GM19395 (cell line): ENCODE data around the gene HDDC3.

Experiments used
- ATAC-seq: cut with Tn5 transposase; IDR thresholded peaks from one replicate; pipeline ENCODE4 v1.9.1; 2021; ENCODE audit warnings: mild to moderate bottlenecking, moderate library complexity; ENCODE audit not compliant: unreplicated experiment

HDDC3 gene

DNA sequence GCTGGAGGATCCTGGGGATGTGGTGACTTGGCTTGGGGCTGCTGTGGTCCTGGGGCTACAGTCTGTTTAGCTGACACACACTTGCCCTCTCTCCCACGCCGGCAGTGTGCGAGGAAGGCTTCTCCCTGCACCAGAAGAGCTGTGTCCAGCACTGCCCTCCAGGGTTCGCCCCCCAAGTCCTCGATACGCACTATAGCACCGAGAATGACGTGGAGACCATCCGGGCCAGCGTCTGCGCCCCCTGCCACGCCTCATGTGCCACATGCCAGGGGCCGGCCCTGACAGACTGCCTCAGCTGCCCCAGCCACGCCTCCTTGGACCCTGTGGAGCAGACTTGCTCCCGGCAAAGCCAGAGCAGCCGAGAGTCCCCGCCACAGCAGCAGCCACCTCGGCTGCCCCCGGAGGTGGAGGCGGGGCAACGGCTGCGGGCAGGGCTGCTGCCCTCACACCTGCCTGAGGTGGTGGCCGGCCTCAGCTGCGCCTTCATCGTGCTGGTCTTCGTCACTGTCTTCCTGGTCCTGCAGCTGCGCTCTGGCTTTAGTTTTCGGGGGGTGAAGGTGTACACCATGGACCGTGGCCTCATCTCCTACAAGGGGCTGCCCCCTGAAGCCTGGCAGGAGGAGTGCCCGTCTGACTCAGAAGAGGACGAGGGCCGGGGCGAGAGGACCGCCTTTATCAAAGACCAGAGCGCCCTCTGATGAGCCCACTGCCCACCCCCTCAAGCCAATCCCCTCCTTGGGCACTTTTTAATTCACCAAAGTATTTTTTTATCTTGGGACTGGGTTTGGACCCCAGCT, 51.0 kb downstream of the HDDC3 start:
- no peak for ATAC-seq

DNA sequence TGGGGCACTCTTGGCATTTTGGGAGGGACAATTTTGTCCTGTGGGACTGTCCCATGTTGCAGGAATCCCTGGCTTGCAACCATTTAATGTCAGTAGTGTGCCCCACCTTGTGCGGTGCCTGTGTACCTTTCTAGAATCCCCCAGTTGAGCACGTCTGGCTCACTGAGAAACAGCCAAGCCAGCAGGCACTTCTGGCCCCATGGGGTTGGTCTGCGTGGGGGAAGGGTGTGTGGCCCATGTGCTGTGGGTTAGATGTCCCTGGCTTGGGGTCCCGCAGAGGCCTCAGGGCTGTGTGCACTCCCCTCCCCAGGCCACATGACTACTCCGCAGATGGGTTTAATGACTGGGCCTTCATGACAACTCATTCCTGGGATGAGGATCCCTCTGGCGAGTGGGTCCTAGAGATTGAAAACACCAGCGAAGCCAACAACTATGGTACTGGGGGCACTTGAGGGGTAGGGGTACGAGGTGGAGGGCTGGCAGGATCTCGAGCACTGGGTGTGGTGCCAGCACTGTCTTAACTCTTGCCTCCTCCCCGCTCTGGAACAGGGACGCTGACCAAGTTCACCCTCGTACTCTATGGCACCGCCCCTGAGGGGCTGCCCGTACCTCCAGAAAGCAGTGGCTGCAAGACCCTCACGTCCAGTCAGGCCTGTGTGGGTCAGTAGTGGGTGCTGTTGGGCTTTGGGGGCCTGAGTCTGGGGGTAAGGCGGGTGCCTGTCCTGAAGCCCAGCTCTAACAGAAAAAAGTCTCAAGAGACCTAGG, 51.8 kb downstream of the HDDC3 start:
- ATAC-seq, result no peak
